ENCODE results near the gene NAALADL1. TPM values are rescaled to one million over a fixed set of nuclear protein-coding genes. Genes with fewer than 3 reads are reported as not detected.

NAALADL1 gene
- total and polyA plus RNA-seq, 7 donors = 8.8 to 73.1 (median 29.9) TPM

DNA sequence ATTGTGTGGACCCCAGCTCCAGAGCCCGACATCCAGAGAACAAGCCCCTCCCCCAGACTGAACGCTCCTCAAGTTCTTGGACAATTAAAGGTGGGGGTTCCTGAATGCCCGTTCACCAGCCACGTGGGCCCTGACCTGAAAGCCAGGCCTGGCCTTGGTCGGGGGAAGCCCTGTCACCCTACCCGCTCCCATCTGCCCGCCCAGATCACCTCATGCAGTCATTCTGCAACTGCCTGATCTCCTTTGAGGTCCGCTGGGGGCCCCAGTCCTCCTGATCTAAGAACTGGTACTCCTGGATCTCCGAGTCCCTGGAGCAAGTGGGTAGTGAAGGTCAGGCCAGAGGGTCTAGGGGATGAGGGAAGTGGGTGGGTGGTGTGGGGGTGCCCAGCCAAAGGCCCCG, 9.1 kb upstream of the NAALADL1 start:
- DNase-seq = no peak
- Histone ChIP-seq H3K27ac (no peak overlapping the region), H3K9me3 (no peaks in the 10 kb centered on the region), H3K4me3 (no peak overlapping the region), H3K27me3 (no peaks in the 10 kb centered on the region), H3K36me3 (no peaks in the 10 kb centered on the region), H3K4me1 (no peaks in the 10 kb centered on the region)
- WGBS, 2 donors = 87 to 89% methylated on average over 10 of the region's 10 CpGs
- intact Hi-C loops (cut with DNase I) = no loop called here
- no peak for TF ChIP-seq CTCF (IDR thresholded peaks at IDR 0.05)
- TF ChIP-seq POLR2A (IDR thresholded peaks at IDR 0.05) = no peak
- TF ChIP-seq POLR2AphosphoS5 (IDR thresholded peaks at IDR 0.05) = no peak
- no peak for TF ChIP-seq EP300 (IDR thresholded peaks at IDR 0.05)

GRCh38 chr11:65066805-65067291, 8.5 kb upstream of the NAALADL1 start:
- Histone ChIP-seq H3K4me3 (no peak overlapping the region), H3K9me3 (no peaks in the 10 kb centered on the region), H3K27ac (no peak overlapping the region), H3K27me3 (no peaks in the 10 kb centered on the region), H3K36me3 (no peaks in the 10 kb centered on the region), H3K4me1 (no peaks in the 10 kb centered on the region)
- TF ChIP-seq POLR2AphosphoS5 (IDR thresholded peaks at IDR 0.05) (no peak), EP300 (IDR thresholded peaks at IDR 0.05) (no peak), POLR2A (IDR thresholded peaks at IDR 0.05) (no peak)
- WGBS, 2 donors = 85 to 93% methylated on average over 4 of the region's 4 CpGs
- intact Hi-C loops (cut with DNase I) = no loop called here
- DNase-seq = no peak

DNA sequence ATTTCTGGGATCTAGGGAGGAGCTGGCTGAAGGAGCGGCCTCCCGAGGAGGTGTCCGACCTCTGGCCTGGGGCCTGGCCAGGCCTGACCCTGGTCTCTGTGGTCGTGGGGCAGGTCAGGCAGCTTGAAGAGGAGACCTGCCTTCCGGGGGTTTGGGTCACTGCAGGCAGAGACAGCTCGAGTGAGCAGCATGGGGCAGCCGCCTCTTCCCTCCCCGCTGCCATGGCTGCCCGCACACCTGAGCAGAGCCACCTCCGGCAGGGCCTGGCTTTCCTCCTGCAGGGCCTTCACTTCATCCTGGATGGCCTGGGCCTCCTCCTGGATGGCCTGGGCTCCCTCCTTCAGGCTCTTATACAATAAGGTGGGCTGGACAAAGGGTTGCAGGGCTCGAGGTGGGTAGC, 8.0 kb upstream of the NAALADL1 start:
- no peak overlapping the region for H3K4me3 ChIP-seq
- intact Hi-C loops (cut with DNase I) = no loop called here
- no peak overlapping the region for H3K27ac ChIP-seq
- no peaks in the 10 kb centered on the region for H3K9me3 ChIP-seq
- TF ChIP-seq POLR2AphosphoS5 (IDR thresholded peaks at IDR 0.05) = no peak
- no peak for TF ChIP-seq EP300 (IDR thresholded peaks at IDR 0.05)
- TF ChIP-seq POLR2A (IDR thresholded peaks at IDR 0.05) = no peak
- TF ChIP-seq CTCF (IDR thresholded peaks at IDR 0.05) = no peak
- no peaks in the 10 kb centered on the region for H3K4me1 ChIP-seq
- WGBS, 2 donors = 87 to 88% methylated on average over 11 of the region's 11 CpGs
- DNase-seq = no peak
- H3K27me3 ChIP-seq = no peaks in the 10 kb centered on the region
- H3K36me3 ChIP-seq = no peaks in the 10 kb centered on the region

- Histone ChIP-seq H3K36me3 (no peaks in the 10 kb centered on the region), H3K4me1 (no peaks in the 10 kb centered on the region), H3K27me3 (no peaks in the 10 kb centered on the region), H3K27ac (no peak overlapping the region), H3K4me3 (no peak overlapping the region), H3K9me3 (no peaks in the 10 kb centered on the region)
- intact Hi-C loops (cut with DNase I) = no loop called here
- DNase-seq = no peak
- 81 to 83% methylated on average over 7 of the region's 7 CpGs for WGBS, 2 donors
- TF ChIP-seq EP300 (IDR thresholded peaks at IDR 0.05) (no peak), CTCF (IDR thresholded peaks at IDR 0.05) (no peak), POLR2A (IDR thresholded peaks at IDR 0.05) (no peak), POLR2AphosphoS5 (IDR thresholded peaks at IDR 0.05) (no peak)
Observed at GRCh38 chr11:65065851-65066250, 7.5 kb upstream of the NAALADL1 start.

DNA sequence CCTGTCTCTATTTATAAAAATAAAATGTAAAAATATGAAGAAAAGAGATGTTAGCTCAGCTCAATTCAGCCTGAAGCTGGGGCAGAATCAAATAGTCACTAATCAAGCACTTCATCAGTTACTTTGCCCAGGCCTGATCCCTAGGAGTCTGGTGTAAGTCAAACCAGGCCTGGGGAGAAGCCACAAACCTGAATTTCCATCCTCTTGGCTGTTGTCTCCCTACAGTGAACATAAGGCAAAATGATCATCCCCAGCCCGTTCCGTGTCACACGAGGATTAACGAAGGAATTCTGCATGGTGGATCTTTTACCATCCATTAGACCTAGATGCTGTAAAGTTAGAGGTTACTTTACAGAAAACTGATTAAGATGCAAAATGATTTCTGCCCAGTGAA, 6.5 kb upstream of the NAALADL1 start:
- 89 to 93% methylated on average over 4 of the region's 4 CpGs for WGBS, 2 donors
- Histone ChIP-seq H3K27ac (no peak overlapping the region), H3K4me3 (no peak overlapping the region), H3K36me3 (no peaks in the 10 kb centered on the region), H3K9me3 (no peaks in the 10 kb centered on the region), H3K27me3 (no peaks in the 10 kb centered on the region), H3K4me1 (no peaks in the 10 kb centered on the region)
- no peak for TF ChIP-seq EP300 (IDR thresholded peaks at IDR 0.05)
- TF ChIP-seq POLR2A (IDR thresholded peaks at IDR 0.05) = no peak
- no peak for TF ChIP-seq POLR2AphosphoS5 (IDR thresholded peaks at IDR 0.05)
- no peak for TF ChIP-seq CTCF (IDR thresholded peaks at IDR 0.05)
- intact Hi-C loops (cut with DNase I) = no loop called here
- DNase-seq = no peak

Measured in sigmoid colon (tissue), 7 donors.